BLaER1 treated with 17β-estradiol and CSF1 and Interleukin-3, amounts not matched to agents 10 nM and 100 nM (cell line): ENCODE results near the gene MYO18A.
A peak's percentile ranks its signal among the peaks of the same experiment; 100 is the strongest.

Source experiments
- H3K27ac ChIP-seq, 11 experiments: shearing (Covaris generic); formaldehyde crosslinking; 2 replicates each; pipeline ENCODE4 v1.8.1; 2022
- H3K27me3 ChIP-seq, 11 experiments: shearing (Covaris generic); formaldehyde crosslinking; 2 replicates each; pipeline ENCODE4 v1.8.1; 2022
- H3K36me3 ChIP-seq, 11 experiments: shearing (Covaris generic); formaldehyde crosslinking; 2 replicates each; pipeline ENCODE4 v1.8.1; 2022
- H3K4me1 ChIP-seq, 10 experiments: shearing (Covaris generic); formaldehyde crosslinking; 2 replicates each; pipeline ENCODE4 v1.8.1; 2022
- H3K4me2 ChIP-seq, 11 experiments: shearing (Covaris generic); formaldehyde crosslinking; 2 replicates each; pipeline ENCODE4 v1.8.1; 2022
- H3K4me3 ChIP-seq, 10 experiments: shearing (Covaris generic); formaldehyde crosslinking; 2 replicates each; pipeline ENCODE4 v1.8.1; 2022
- H3K9ac ChIP-seq, 11 experiments: shearing (Covaris generic); formaldehyde crosslinking; 2 replicates each; pipeline ENCODE4 v1.8.1; 2022
- H3K9me3 ChIP-seq, 11 experiments: shearing (Covaris generic); formaldehyde crosslinking; replicated peaks in 1 of 11; 2 replicates each; pipeline ENCODE4 v1.8.1; 2022
- H4K20me1 ChIP-seq, 11 experiments: shearing (Covaris generic); formaldehyde crosslinking; 2 replicates each; pipeline ENCODE4 v1.8.1; 2022
- Cebpa-rat ChIP-seq, 11 experiments: shearing (Covaris generic); IDR thresholded peaks; 2 replicates each; pipeline ENCODE4 v1.8.1; 2022

Gene MYO18A

DNA sequence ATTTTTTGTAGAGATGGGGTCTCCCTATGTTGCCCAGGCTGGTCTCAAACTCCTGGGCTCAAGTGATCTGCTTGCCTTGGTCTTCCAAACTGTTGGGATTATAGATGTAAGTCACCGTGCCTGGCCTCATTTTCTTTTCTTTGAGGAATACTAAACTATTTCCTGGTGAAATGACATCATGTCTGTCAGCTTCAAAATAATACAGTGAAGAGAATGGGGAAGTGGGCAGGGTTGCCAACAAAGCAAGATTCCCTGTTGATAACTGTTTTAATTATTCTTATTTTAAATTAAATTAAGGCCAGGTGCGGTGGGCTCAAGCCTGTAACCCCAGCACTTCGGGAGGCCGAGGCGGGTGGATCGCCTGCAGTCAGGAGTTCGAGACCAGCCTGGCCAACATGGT, 116.2 kb downstream of the MYO18A start:
- TF ChIP-seq Cebpa-rat (IDR thresholded peaks at IDR 0.05): no peak
- peak overlapping the region in 4 of 11 experiments; percentile 25 to 58 (median 32); a peak in 3 of 22 replicates for H3K9ac ChIP-seq
- no peak overlapping the region for H3K4me3 ChIP-seq
- H3K4me1 ChIP-seq: peaks cover 39 to 79% (median 45%) of the 10 kb centered on the region in 10 experiments
- H3K36me3 ChIP-seq: no peaks in the 10 kb centered on the region
- H3K9me3 ChIP-seq: no peaks in the 10 kb centered on the region
- no peaks in the 10 kb centered on the region for H4K20me1 ChIP-seq
- H3K27me3 ChIP-seq: no peaks in the 10 kb centered on the region
- peak overlapping the region in 8 of 11 experiments; percentile 10 to 87 (median 40); a peak in 12 of 22 replicates for H3K4me2 ChIP-seq
- H3K27ac ChIP-seq: peak overlapping the region in 8 of 11 experiments; percentile 4 to 78 (median 56); a peak in 12 of 22 replicates

DNA sequence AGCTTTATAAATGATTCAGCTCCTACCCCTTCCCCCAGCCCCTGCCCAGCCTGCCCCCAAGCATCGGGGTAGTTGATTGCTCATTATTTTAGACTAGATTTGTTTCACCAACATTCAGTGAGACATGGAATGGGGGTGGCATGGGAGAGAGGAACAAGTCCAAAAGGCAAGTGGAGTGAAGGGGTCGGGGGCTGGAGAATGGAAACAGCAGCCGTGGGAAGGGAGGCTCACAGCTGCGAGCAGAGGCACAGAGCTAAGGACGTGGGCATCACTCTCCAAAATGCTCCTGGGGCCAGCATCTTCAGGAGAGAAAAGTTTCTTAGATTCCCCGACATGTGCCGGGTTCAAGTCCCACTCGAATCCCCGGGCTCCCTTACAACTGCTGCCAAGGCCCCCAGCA, 118.0 kb downstream of the MYO18A start:
- TF ChIP-seq Cebpa-rat (IDR thresholded peaks at IDR 0.05): no peak
- Histone ChIP-seq H3K9me3 (no peaks in the 10 kb centered on the region), H3K27me3 (no peaks in the 10 kb centered on the region), H3K36me3 (no peaks in the 10 kb centered on the region), H3K27ac (no peak overlapping the region), H3K4me1 (peaks cover 47 to 96% (median 60%) of the 10 kb centered on the region in 10 experiments), H3K4me3 (no peak overlapping the region), H3K9ac (no peak overlapping the region; a peak in 1 of 22 replicates), H4K20me1 (no peaks in the 10 kb centered on the region), H3K4me2 (peak overlapping the region in 5 of 11 experiments; percentile 1 to 92 (median 84); a peak in 6 of 22 replicates)

DNA sequence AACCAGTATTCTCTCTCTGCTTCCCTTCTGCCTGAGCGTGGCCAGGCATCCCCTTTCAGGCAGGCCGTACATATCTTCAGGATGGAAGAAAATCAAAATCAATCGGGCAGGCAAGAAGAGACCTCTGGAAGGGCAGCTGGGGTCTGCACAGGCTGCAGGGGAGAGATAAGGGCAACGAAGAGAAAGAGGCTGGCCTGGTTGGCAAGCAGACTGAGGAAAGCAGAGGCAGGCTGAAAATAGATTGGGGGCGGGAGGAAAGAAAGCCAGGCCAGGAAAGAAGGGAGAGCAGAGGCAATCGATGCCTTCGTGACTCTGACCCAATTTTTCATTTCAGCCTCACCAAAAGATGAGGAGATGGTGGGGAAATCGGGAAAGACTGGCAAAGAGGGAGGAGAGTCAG, 119.2 kb downstream of the MYO18A start:
- no peak for TF ChIP-seq Cebpa-rat (IDR thresholded peaks at IDR 0.05)
- no peaks in the 10 kb centered on the region for H3K27me3 ChIP-seq
- H4K20me1 ChIP-seq: no peaks in the 10 kb centered on the region
- H3K36me3 ChIP-seq: no peaks in the 10 kb centered on the region
- peaks cover 50 to 91% (median 64%) of the 10 kb centered on the region in 10 experiments for H3K4me1 ChIP-seq
- no peaks in the 10 kb centered on the region for H3K9me3 ChIP-seq
- peak overlapping the region in 7 of 10 experiments; percentile 2 to 42 (median 28); a peak in 6 of 20 replicates for H3K4me3 ChIP-seq
- peak overlapping the region; percentile 78 to 92 (median 87) for H3K4me2 ChIP-seq
- H3K9ac ChIP-seq: peak overlapping the region; percentile 19 to 67 (median 55); a peak in 15 of 22 replicates
- peak overlapping the region in 10 of 11 experiments; percentile 42 to 70 (median 54); a peak in 18 of 22 replicates for H3K27ac ChIP-seq

DNA sequence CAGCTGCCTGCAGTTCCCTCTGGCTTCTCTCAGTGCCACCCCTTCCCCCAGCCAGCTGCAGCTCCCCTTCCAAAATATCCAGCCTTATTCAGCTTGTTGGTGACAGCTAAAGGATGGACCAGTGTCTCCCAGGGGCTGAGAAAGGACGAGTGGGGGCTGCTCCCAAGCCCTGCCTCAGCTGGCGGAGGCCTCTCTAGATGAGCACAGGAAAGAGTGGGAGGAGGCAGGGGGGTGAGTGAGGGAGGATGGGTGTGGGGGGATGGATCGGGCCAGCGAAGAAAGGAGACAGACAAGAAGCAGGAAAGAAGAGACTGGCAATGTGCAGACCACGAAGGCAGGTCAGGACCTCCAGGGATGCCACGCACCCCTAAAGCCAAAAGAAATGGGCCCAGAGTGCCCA, 119.7 kb downstream of the MYO18A start:
- peak overlapping the region; percentile 19 to 67 (median 55); a peak in 16 of 22 replicates for H3K9ac ChIP-seq
- H3K4me1 ChIP-seq: peaks cover 50 to 85% (median 64%) of the 10 kb centered on the region in 10 experiments
- no peaks in the 10 kb centered on the region for H4K20me1 ChIP-seq
- no peaks in the 10 kb centered on the region for H3K36me3 ChIP-seq
- no peak for TF ChIP-seq Cebpa-rat (IDR thresholded peaks at IDR 0.05)
- H3K4me3 ChIP-seq: peak overlapping the region in 7 of 10 experiments; percentile 2 to 42 (median 28); a peak in 7 of 20 replicates
- no peaks in the 10 kb centered on the region for H3K9me3 ChIP-seq
- H3K27ac ChIP-seq: peak overlapping the region; percentile 11 to 70 (median 54); a peak in 18 of 22 replicates
- H3K27me3 ChIP-seq: no peaks in the 10 kb centered on the region
- peak overlapping the region; percentile 78 to 92 (median 87) for H3K4me2 ChIP-seq

DNA sequence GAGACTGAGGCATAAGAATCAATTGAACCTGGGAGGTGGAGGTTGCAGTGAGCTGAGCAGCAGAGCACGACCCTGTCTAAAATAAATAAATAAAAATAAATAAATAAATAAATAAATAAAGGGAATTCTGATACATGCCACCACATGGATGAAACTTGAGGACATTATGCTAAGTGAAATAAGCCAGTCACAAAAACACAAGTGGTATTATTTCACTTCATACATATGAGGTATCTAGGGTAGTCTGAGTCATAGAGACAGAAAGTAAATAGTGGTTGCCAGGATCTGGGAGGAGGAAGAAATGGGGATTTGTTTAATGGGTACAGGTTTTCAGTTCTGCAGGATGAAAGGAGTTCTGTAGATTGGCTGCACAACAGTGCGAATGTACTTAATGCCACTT, 120.9 kb downstream of the MYO18A start:
- no peak overlapping the region for H3K9ac ChIP-seq
- peak overlapping the region in 5 of 11 experiments; percentile 82 to 92 (median 91); a peak in 8 of 22 replicates for H3K4me2 ChIP-seq
- H3K36me3 ChIP-seq: no peaks in the 10 kb centered on the region
- H3K27me3 ChIP-seq: no peaks in the 10 kb centered on the region
- H3K27ac ChIP-seq: peak overlapping the region in 3 of 11 experiments; percentile 32 to 59 (median 56); a peak in 3 of 22 replicates
- H3K4me1 ChIP-seq: peaks cover 48 to 75% (median 58%) of the 10 kb centered on the region in 10 experiments
- no peaks in the 10 kb centered on the region for H4K20me1 ChIP-seq
- no peak overlapping the region for H3K4me3 ChIP-seq
- no peaks in the 10 kb centered on the region for H3K9me3 ChIP-seq
- TF ChIP-seq Cebpa-rat (IDR thresholded peaks at IDR 0.05): no peak

DNA sequence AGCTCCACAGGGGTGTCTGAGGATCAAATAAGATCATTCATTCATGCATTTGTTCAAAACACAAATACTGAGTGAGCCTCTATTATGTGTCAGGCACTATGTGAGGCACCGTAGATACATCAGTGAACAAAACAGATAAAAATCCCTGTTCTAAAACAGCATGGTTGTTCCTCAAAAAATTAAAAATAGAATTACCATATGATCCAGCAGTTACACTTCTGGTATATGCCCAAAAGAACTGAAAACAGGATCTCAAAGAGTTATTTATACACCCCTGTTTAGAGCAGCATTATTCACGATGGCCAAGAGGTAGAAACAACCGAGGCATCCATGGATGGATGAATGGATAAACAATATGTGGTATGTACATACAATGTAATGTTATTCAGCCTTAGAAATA, 121.8 kb downstream of the MYO18A start:
- Histone ChIP-seq H3K36me3 (no peaks in the 10 kb centered on the region), H3K27ac (peak overlapping the region in 3 of 11 experiments; percentile 32 to 59 (median 56); a peak in 5 of 22 replicates), H3K27me3 (no peaks in the 10 kb centered on the region), H3K9me3 (no peaks in the 10 kb centered on the region), H4K20me1 (no peaks in the 10 kb centered on the region), H3K4me3 (no peak overlapping the region), H3K4me2 (peak overlapping the region in 7 of 11 experiments; percentile 33 to 92 (median 63); a peak in 13 of 22 replicates), H3K4me1 (peaks cover 41 to 67% (median 49%) of the 10 kb centered on the region in 10 experiments), H3K9ac (peak overlapping the region in 1 of 11 experiments; percentile 15; a peak in 1 of 22 replicates)
- TF ChIP-seq Cebpa-rat (IDR thresholded peaks at IDR 0.05): no peak

DNA sequence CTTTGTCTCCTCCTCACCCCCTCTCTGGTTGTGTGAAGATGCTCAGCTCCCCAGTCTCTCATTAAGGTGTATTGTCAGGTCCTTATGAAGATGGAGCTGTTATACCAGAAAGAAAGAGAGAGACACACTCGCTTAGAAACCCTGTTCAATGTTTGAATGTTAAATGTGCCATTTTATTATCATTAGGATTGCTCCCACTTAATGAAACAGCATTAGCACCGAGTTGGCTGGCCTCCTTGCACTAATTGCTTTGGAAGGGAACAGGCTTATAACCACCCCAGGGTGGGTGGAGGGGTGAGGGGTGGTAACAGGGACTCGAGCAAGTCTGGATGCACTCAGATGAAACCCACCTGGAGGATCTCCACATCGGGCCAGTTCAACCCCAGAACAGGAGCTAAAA, 122.8 kb downstream of the MYO18A start:
- H3K27ac ChIP-seq: peak overlapping the region in 3 of 11 experiments; percentile 32 to 59 (median 56); a peak in 4 of 22 replicates
- no peak overlapping the region for H3K4me3 ChIP-seq
- peak overlapping the region; percentile 33 to 92 (median 63) for H3K4me2 ChIP-seq
- no peaks in the 10 kb centered on the region for H3K27me3 ChIP-seq
- H3K4me1 ChIP-seq: peaks cover 40 to 59% (median 48%) of the 10 kb centered on the region in 10 experiments
- no peak overlapping the region for H3K9ac ChIP-seq
- TF ChIP-seq Cebpa-rat (IDR thresholded peaks at IDR 0.05): no peak
- H4K20me1 ChIP-seq: no peaks in the 10 kb centered on the region
- H3K36me3 ChIP-seq: no peaks in the 10 kb centered on the region
- no peaks in the 10 kb centered on the region for H3K9me3 ChIP-seq

DNA sequence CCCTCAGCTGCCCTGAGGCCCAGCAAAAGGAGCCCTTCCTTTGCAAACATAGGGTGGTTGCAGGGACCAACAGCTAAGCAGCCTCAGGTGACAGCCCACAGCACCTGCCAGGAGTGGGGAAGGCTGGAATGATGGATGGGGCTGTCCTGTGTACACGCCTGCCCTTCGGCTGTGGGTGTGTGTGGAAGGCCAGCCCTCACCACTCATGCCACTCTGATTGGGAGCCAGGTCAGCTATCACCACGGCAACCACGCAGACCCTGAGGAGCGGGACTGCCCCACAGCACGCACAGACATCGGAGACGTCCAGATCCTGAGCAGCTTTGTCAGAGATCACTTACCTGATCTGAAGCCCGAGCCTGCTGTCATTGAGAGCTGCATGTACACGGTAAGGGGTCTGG, 125.4 kb downstream of the MYO18A start:
- Histone ChIP-seq H3K4me3 (no peak overlapping the region), H3K27ac (no peak overlapping the region), H3K9me3 (no peaks in the 10 kb centered on the region), H3K36me3 (no peaks in the 10 kb centered on the region), H3K27me3 (no peaks in the 10 kb centered on the region), H3K4me2 (no peak overlapping the region), H4K20me1 (no peaks in the 10 kb centered on the region), H3K9ac (no peak overlapping the region), H3K4me1 (peaks cover 29 to 43% (median 38%) of the 10 kb centered on the region in 10 experiments)
- no peak for TF ChIP-seq Cebpa-rat (IDR thresholded peaks at IDR 0.05)

DNA sequence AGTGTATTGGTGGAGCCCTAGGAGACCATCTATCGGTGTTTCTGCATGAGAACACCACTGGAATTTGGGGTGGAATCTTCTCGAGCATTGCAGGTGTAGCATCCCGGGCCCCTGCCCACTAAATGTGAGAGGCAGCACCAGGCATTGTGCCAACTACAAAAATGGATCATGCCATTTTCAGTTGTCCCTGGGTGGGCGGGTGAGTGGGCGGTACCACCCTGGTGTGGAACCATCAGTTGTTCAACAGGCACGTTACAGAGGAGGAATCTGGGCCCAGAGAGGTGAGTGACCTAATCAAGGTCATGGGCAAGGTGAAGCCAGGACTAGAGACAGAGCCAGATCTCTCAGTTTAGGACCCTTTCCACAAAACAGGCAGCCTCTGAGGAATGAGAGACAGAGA, 128.5 kb downstream of the MYO18A start:
- Histone ChIP-seq H3K4me3 (no peak overlapping the region), H3K36me3 (no peaks in the 10 kb centered on the region), H3K4me1 (peaks cover 20 to 32% (median 25%) of the 10 kb centered on the region in 10 experiments), H3K9ac (no peak overlapping the region), H3K27ac (no peak overlapping the region), H4K20me1 (no peaks in the 10 kb centered on the region), H3K27me3 (no peaks in the 10 kb centered on the region), H3K9me3 (no peaks in the 10 kb centered on the region), H3K4me2 (peak overlapping the region in 10 of 11 experiments; percentile 12 to 62 (median 46); a peak in 19 of 22 replicates)
- no peak for TF ChIP-seq Cebpa-rat (IDR thresholded peaks at IDR 0.05)
